K562 treated with DMSO at 1 percent for 4 hours (cell line): ENCODE results near the gene PRKD2. TPM values are rescaled to one million over a fixed set of nuclear protein-coding genes. Genes with fewer than 3 reads are reported as not detected.

Experiments
- total RNA-seq: library from RNA; unstranded; fragments of 300-600 nt; gene quantifications from 2 replicates; pipeline ENCODE4 v1.2.3, GENCODE V29; 2022; ENCODE audit not compliant: insufficient read depth

The PRKD2 gene
- total RNA-seq: 42.6 and 43.7 TPM in 2 replicates

GRCh38 chr19:46717034-46717715 lies at the start of gene PRKD2:
Gene PRKD2 (minus strand): TSS chr19:46717114. CDS start chr19:46716370, 744 bp downstream.

GRCh38 chr19:46746281-46747057 lies 29.6 kb upstream of the PRKD2 start, which contains the start of gene STRN4:
Gene STRN4 (minus strand): TSS chr19:46746450. CDS start chr19:46746430, 20 bp downstream.

DNA sequence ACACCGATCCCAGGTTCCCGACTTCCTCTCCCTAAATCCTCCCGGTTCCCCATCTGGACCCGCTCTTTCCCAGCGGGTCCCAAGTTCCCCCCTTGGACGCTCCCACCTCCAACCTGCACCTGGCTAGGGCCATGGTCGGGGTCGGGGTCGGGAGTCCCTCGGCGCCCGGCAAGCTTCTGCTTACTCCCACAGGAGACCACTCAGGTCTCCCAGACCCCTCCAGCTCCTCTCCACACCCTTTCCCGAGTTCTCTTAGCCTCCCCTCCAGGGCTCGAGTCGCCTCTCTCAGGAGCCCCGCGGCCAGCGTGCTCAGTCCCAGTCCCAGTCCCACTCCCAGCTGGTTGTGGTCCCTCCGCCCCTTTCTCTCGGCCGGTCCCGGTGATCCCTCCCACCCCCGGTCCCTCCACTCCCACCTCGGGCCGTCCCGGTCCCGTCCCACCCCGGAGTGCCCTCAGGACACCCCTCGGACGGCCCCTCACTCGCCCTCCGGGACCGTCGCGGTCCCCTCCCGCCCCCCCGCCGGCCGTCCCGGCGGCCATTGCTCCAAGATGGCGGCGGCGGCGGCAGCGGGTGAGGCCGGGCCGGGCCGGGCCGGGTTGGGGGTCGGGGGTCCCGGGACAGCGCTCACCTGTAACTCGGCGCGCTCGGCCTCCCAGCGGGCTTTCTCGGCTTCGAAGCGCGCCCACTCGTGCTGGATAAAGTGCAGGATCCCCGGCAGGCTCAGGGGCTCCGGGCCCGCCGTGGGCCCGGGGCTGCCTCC lies 28.8 kb upstream of the PRKD2 start, which contains the start of gene FKRP:
TSS of gene FKRP (plus strand) at position 537 of the 760 bp plus-strand sequence. CDS start 9,394 bp downstream, outside the sequence.

DNA sequence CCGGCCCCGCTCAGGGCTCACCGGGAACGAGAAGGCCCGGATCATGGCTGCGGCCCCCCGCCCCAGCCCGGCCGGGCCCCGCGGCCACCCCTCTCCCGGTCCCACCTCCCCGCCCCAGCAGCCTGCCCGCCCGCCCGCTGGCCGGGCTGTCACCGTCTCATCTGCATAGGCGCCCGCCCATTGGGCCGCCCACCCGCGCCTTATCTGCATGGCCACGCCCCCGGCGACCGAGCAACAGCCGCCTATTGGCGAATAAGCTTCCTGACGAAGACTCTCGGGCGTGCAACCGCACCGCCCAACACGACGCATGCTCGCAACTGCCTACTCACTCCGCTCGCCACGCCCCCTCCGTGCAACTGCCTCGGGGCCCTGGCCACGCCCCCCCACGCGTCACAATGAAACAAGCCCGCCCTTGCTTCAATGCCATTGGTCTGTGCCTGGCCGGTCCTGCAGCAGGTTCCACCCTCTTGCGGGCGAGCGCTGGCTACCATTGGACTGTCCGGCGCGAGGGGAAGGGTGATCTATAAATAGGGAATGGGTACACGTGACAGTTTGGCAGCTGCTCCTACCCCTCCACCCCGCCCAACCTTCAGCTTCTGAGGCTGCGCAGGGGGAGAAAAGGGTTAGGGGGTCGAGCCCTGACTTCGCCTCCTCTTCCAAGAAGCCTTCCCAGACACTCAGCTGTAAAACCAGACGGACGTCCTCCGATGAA lies 55.7 kb downstream of the PRKD2 start, which contains the start of gene DACT3:
TSS of gene DACT3 (minus strand) at position 163 of the 712 bp plus-strand sequence. CDS start at position 45, 118 bp downstream.

GRCh38 chr19:46635920-46636761 lies 80.8 kb downstream of the PRKD2 start, which contains the start of gene GNG8:
Gene GNG8 (minus strand): TSS chr19:46636202. CDS start chr19:46634682, 1,520 bp downstream.

DNA sequence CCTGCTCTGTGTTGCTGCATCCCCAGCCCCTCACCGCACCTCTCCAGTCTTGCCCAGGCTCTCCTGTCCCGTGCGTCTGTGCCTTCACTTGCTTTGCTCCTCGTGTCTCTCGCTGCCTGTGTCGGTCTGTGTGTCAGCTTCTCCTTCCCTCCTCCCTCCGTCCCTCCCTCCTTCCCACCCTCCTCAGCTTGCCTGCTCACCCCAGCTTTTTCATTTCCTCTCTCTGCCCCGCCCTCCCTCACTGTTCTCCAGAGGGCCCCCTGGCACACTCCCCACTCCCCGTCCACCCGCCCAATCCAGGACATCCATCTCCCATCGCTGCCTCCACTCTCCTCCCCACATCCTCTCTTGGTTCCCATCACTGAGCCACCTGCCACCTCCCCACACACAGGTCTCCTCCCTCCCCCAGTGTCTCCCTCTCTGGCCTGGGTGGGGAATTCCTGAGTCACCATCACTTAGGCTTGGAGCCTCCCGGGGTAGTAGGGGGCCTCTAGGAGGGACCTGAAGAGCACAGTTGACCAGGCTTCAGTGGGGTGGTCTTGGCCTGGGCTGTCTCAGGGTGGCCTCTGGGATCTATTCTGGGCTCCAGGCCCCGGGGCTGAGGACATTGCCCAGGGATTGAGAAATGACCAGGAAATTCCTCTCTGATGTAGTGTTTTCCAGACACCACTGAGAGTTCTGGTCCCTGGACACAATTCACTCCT lies 91.8 kb downstream of the PRKD2 start, which contains the start of gene PTGIR:
TSS of gene PTGIR (minus strand) at position 132 of the 704 bp plus-strand sequence. CDS start 864 bp downstream, outside the sequence.

Other genes starting within 250 kb of the PRKD2 start
- gene PNMA8A, start 245.6 kb downstream of the PRKD2 start, total RNA-seq: 9.4 and 10.7 TPM in 2 replicates
- not detected in 2 replicates for gene PNMA8B, start 221.2 kb downstream of the PRKD2 start, total RNA-seq
- gene CALM3, start 115.8 kb downstream of the PRKD2 start, total RNA-seq: 289 and 310 TPM in 2 replicates
- gene PTGIR, start 92.0 kb downstream of the PRKD2 start, total RNA-seq: not detected in 2 replicates
- gene GNG8, start 80.9 kb downstream of the PRKD2 start, total RNA-seq: not detected in 2 replicates
- 2.6 and 2.9 TPM in 2 replicates for gene DACT3, start 55.9 kb downstream of the PRKD2 start, total RNA-seq
- 47.2 and 58.0 TPM in 2 replicates for gene FKRP, start 28.9 kb upstream of the PRKD2 start, total RNA-seq
- 73.2 and 80.0 TPM in 2 replicates for gene STRN4, start 29.3 kb upstream of the PRKD2 start, total RNA-seq
- gene SLC1A5, start 71.5 kb upstream of the PRKD2 start, total RNA-seq: 473 and 519 TPM in 2 replicates
- 413 and 467 TPM in 2 replicates for gene AP2S1, start 133.7 kb upstream of the PRKD2 start, total RNA-seq
- gene ARHGAP35, start 143.9 kb upstream of the PRKD2 start, total RNA-seq: 19.3 and 25.7 TPM in 2 replicates